ENCODE measurements around the gene DYRK1A.
A peak's percentile ranks its signal among the peaks of the same experiment; 100 is the strongest.

DNA sequence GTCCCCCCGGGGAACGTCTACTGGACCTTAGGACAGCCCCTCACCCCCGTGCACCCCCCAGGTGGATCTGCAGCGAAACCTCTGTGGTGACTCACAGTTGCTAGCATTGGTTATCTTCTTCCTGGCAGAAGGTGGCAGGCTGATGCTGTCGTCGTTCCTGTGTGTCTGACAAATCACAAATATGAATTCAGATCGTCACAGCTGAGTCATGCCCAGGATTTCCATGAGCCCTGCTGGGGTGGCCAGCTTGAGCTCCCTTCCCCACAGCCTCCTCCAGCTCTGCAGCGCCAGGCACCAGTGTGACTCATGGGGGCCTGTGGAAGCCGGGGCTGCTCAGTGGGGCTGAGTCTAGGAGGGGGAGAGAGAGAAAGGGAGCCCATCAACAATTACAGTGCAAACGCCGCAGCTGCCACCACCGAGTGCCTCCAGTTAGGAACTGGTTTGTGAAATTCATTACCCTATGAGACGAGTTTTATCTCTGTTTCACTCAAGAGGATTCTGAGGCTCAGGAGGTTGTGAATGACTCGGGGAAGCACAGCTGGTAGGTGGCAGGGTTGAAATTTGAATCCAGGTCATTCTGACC, 197.9 kb downstream of the DYRK1A start:
- TF ChIP-seq, protein P1, sequence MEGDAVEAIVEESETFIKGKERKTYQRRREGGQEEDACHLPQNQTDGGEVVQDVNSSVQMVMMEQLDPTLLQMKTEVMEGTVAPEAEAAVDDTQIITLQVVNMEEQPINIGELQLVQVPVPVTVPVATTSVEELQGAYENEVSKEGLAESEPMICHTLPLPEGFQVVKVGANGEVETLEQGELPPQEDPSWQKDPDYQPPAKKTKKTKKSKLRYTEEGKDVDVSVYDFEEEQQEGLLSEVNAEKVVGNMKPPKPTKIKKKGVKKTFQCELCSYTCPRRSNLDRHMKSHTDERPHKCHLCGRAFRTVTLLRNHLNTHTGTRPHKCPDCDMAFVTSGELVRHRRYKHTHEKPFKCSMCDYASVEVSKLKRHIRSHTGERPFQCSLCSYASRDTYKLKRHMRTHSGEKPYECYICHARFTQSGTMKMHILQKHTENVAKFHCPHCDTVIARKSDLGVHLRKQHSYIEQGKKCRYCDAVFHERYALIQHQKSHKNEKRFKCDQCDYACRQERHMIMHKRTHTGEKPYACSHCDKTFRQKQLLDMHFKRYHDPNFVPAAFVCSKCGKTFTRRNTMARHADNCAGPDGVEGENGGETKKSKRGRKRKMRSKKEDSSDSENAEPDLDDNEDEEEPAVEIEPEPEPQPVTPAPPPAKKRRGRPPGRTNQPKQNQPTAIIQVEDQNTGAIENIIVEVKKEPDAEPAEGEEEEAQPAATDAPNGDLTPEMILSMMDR (IDR thresholded peaks at IDR 0.05), result peak in 1 of 12 donors; percentile 21
- peak in 1 of 2 donors; percentile 57 for TF ChIP-seq POLR2A (IDR thresholded peaks at IDR 0.05)

All from heart left ventricle (tissue), 13 donors.